Thyroid gland (tissue), 4 donors: Measurements from ENCODE around the gene DDIT4L. TPM values are rescaled to one million over a fixed set of nuclear protein-coding genes. Genes with fewer than 3 reads are reported as not detected.
"Not testable (repeated sequence)": the region's sequence is repeated elsewhere in the genome, so short reads cannot be mapped to it uniquely, and the experiment has no call there.

Experiments
- DNase-seq, 2 donors: peaks; one replicate each; pipeline ENCODE4 v3.0.0-alpha.2; 2019
- H3K27ac ChIP-seq, 3 donors: fragments of 200-600 bp; sonication (generic); 1 replicate in 2 of 3; 2 replicates in 1 of 3; pipeline ENCODE4 v1.5.1; 2016 to 2019; ENCODE audit warnings: mild to moderate bottlenecking in 1 of 3, moderate library complexity in 1 of 3
- H3K27me3 ChIP-seq: fragments of 200-600 bp; sonication (generic); one replicate; pipeline ENCODE4 v1.5.1; 2019
- H3K36me3 ChIP-seq, 2 donors: fragments of 200-600 bp; sonication (generic); one replicate each; pipeline ENCODE4 v1.5.1; 2016 to 2019
- H3K4me1 ChIP-seq, 2 donors: fragments of 200-600 bp; sonication (generic); one replicate each; pipeline ENCODE4 v1.5.1; 2017 to 2019
- H3K4me3 ChIP-seq, 3 donors: fragments of 200-600 bp; sonication (generic); replicated peaks in 1 of 3; 1 replicate in 2 of 3; 2 replicates in 1 of 3; pipeline ENCODE4 v1.5.1; 2016; ENCODE audit warnings: mild to moderate bottlenecking in 1 of 3
- H3K9me3 ChIP-seq: fragments of 200-600 bp; sonication (generic); one replicate; pipeline ENCODE4 v1.5.1; 2017
- POLR2A ChIP-seq, 2 donors: fragments of 450-650 bp; IDR thresholded peaks; one replicate each; pipeline ENCODE4 v1.6.1; 2017; ENCODE audit warnings: antibody characterized with exemption in 2 of 2, mild to moderate bottlenecking in 2 of 2, moderate library complexity in 1 of 2
- WGBS, 2 donors: methylation state at CpG; one replicate each; pipeline ENCODE4 v1.1.5; 2017; 5-methylcytosine and 5-hydroxymethylcytosine counted together
- intact Hi-C: fragments of 100-400 bp; cut with DNase I; formaldehyde crosslinking; loops from one replicate; pipeline ENCODE4 v1.15.1; 2023
- total RNA-seq, 4 donors: library from RNA; depleted of rRNA; stranded (reverse); fragments of >200 nt; gene quantifications; one replicate each; pipeline ENCODE4 v1.2.3, GENCODE V29; 2016
- TF ChIP-seq, protein P1 (sequence below), 6 experiments: fragments of 200-600 bp in 3 of 6; fragments of 450-650 bp in 3 of 6; sonication (generic) in 3 of 6; IDR thresholded peaks; one replicate each; pipeline ENCODE4 v1.5.1; 2016 to 2019; ENCODE audit warnings: antibody characterized with exemption in 6 of 6, mild to moderate bottlenecking in 2 of 6, inconsistent platforms in 1 of 6, moderate library complexity in 1 of 6

The DDIT4L gene
- total RNA-seq, 4 donors from 2014 or later, result 1.4 to 3.7 (median 1.6) TPM

GRCh38 chr4:100149190-100149589, 41.1 kb downstream of the DDIT4L start:
- H3K27me3 ChIP-seq, result no peaks in the 10 kb centered on the region
- H3K4me1 ChIP-seq, result no peaks in the 10 kb centered on the region
- TF ChIP-seq POLR2A (IDR thresholded peaks at IDR 0.05), result no peak
- TF ChIP-seq, protein P1, sequence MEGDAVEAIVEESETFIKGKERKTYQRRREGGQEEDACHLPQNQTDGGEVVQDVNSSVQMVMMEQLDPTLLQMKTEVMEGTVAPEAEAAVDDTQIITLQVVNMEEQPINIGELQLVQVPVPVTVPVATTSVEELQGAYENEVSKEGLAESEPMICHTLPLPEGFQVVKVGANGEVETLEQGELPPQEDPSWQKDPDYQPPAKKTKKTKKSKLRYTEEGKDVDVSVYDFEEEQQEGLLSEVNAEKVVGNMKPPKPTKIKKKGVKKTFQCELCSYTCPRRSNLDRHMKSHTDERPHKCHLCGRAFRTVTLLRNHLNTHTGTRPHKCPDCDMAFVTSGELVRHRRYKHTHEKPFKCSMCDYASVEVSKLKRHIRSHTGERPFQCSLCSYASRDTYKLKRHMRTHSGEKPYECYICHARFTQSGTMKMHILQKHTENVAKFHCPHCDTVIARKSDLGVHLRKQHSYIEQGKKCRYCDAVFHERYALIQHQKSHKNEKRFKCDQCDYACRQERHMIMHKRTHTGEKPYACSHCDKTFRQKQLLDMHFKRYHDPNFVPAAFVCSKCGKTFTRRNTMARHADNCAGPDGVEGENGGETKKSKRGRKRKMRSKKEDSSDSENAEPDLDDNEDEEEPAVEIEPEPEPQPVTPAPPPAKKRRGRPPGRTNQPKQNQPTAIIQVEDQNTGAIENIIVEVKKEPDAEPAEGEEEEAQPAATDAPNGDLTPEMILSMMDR (IDR thresholded peaks at IDR 0.05), result no peak
- H3K9me3 ChIP-seq, result no peaks in the 10 kb centered on the region
- no peak overlapping the region for H3K27ac ChIP-seq
- no peak overlapping the region for H3K4me3 ChIP-seq
- no peaks in the 10 kb centered on the region for H3K36me3 ChIP-seq
- intact Hi-C loops, result no loop called here
- WGBS, 2 donors, result 93 to 95% methylated on average over 6 of the region's 6 CpGs
- no peak for DNase-seq

DNA sequence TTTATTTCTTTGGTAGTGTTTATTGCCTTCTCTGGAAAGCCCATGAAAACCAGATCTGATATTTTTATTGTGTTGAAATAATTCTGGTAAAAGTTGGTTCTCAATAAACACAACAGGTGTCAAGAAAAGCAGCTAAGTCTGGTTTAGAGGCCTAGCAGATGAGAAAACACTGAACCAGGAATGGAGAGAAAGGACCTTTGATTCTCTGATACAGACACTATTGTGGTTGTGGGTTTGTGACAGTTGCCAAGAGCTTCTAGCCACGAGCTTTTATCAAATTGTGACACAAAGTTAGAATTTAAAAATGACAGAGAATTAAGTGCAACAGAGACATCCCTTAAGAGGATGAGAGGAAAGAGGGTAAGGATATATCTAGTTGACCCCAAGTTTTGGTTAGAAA, 42.6 kb downstream of the DDIT4L start:
- intact Hi-C loops, result no loop called here
- TF ChIP-seq POLR2A (IDR thresholded peaks at IDR 0.05), result no peak
- TF ChIP-seq, protein P1 (IDR thresholded peaks at IDR 0.05), result no peak
- WGBS, 2 donors, result 65 to 66% methylated on average over 1 of the region's 1 CpG

DNA sequence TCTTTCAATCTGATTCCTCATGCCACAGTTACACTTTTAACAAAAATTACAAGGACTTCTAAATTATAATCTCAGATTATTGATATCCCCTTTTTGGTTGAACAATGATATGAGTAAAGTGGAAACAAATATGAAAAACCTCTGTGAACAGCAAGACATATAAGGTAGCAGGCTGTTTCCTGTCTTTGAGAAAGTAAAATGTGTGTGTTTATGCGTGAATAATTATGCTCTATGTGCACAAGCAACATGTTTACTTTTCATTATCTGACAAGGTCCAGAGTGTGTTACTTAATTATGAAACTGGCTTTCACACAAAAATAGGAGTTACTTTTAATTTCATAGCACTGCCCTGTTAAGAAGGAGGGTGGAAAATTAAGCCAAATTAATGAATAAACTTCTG, 43.1 kb downstream of the DDIT4L start:
- intact Hi-C loops, result no loop called here
- WGBS, 2 donors, result 80% methylated on average over 1 of the region's 1 CpG
- no peaks in the 10 kb centered on the region for H3K36me3 ChIP-seq
- no peaks in the 10 kb centered on the region for H3K9me3 ChIP-seq
- H3K4me3 ChIP-seq, result no peak overlapping the region
- DNase-seq, result no peak
- no peaks in the 10 kb centered on the region for H3K27me3 ChIP-seq
- H3K27ac ChIP-seq, result no peak overlapping the region
- TF ChIP-seq, protein P1 (IDR thresholded peaks at IDR 0.05), result no peak
- TF ChIP-seq POLR2A (IDR thresholded peaks at IDR 0.05), result no peak
- H3K4me1 ChIP-seq, result no peaks in the 10 kb centered on the region

More for the DNA sequence above, 42.6 kb downstream of the DDIT4L start:
- Histone ChIP-seq H3K27ac (no peak overlapping the region), H3K36me3 (no peaks in the 10 kb centered on the region), H3K4me1 (no peaks in the 10 kb centered on the region), H3K27me3 (no peaks in the 10 kb centered on the region), H3K9me3 (no peaks in the 10 kb centered on the region), H3K4me3 (no peak overlapping the region)
- no peak for DNase-seq

- Histone ChIP-seq H3K9me3 (no peaks in the 10 kb centered on the region), H3K4me1 (no peaks in the 10 kb centered on the region), H3K4me3 (no peak overlapping the region), H3K36me3 (no peaks in the 10 kb centered on the region), H3K27ac (no peak overlapping the region), H3K27me3 (no peaks in the 10 kb centered on the region)
- intact Hi-C loops, result no loop called here
- DNase-seq, result no peak
- no peak for TF ChIP-seq POLR2A (IDR thresholded peaks at IDR 0.05)
- TF ChIP-seq, protein P1 (IDR thresholded peaks at IDR 0.05), result no peak
Observed at GRCh38 chr4:100146756-100147155, 43.5 kb downstream of the DDIT4L start.

DNA sequence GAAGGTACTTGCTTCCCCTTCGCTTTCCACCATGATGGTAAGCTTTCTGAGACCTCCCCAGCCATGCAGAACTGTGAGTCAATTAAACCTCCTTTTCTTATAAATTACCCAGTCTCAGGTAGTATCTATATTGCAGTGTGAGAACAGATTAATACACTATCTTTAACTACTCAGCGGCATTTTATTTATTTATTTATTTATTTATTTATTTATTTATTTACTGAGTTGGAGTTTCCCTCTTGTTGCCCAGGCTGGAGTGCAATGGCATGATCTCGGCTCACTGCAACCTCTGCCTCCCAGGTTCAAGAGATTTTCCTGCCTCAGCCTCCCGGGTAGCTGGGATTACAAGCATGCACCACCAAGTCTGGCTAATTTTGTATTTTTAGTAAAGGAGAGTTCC, 52.9 kb downstream of the DDIT4L start:
- H3K9me3 ChIP-seq, H3K36me3 ChIP-seq, H3K4me3 ChIP-seq, intact Hi-C loops, H3K4me1 ChIP-seq, H3K27ac ChIP-seq, H3K27me3 ChIP-seq, DNase-seq: not testable (repeated sequence)
- 95 to 97% methylated on average over 4 of the region's 4 CpGs for WGBS, 2 donors

Other genes starting within 250 kb of the DDIT4L start
- 10 to 100 TPM; 48.1 to 84.4 (median 72.3) TPM for gene DNAJB14, start 243.8 kb downstream of the DDIT4L start, total RNA-seq
- gene H2AZ1, start 240.2 kb downstream of the DDIT4L start, total RNA-seq, result 100 to 1,000 TPM; 141 to 185 (median 150) TPM